H1 (cell line): ENCODE measurements around the gene PELI2. TPM values are rescaled to one million over a fixed set of nuclear protein-coding genes. Genes with fewer than 3 reads are reported as not detected.

Experiments used
- CTCF ChIA-PET: fragments of 300-600 bp; sonication (Branson Sonifier 250); formaldehyde crosslinking; loops from one replicate; lab custom pipeline; 2021; ENCODE audit not compliant: partially characterized antibody; lab: Charles Lee
- POLR2A ChIA-PET: fragments of 300-600 bp; sonication (Branson Sonifier 250); formaldehyde crosslinking; loops from one replicate; lab custom pipeline; 2021; ENCODE audit warnings: inconsistent platforms; ENCODE audit not compliant: partially characterized antibody; lab: Charles Lee
- DNase-seq, 2 experiments: peaks; one replicate each; pipeline versions ENCODE4 v3.0.0 to v3.0.0-alpha.2; 2010 to 2022; ENCODE audit warnings: low spot score in 2 of 2, low read depth in 1 of 2, mixed read lengths in 1 of 2
- FAIRE-seq: peaks from 2 replicates; lab custom pipeline; 2011; peaks lifted over from hg19 to GRCh38; lab: Jason Lieb, UNC
- H2AFZ ChIP-seq: 2 replicates; pipeline ENCODE4 v1.8.1; 2012; ENCODE audit warnings: low read length, inconsistent platforms
- H2AK5ac ChIP-seq: 2 replicates; pipeline ENCODE4 v1.6.1; 2013; ENCODE audit warnings: low read depth, low read length
- H2BK120ac ChIP-seq: replicated peaks from 2 replicates; pipeline ENCODE3; 2013; ENCODE audit warnings: low read depth, low read length, inconsistent platforms
- H2BK12ac ChIP-seq: 2 replicates; pipeline ENCODE4 v1.6.1; 2013; ENCODE audit warnings: low read depth, low read length
- H2BK15ac ChIP-seq: 2 replicates; pipeline ENCODE4 v1.6.1; 2013; ENCODE audit warnings: low read length
- H2BK20ac ChIP-seq: 2 replicates; pipeline ENCODE4 v1.6.1; 2013; ENCODE audit warnings: low read length
- H2BK5ac ChIP-seq: 2 replicates; pipeline ENCODE4 v1.6.1; 2013; ENCODE audit warnings: low read depth, low read length
- H3K14ac ChIP-seq: 2 replicates; pipeline ENCODE4 v1.6.1; 2013; ENCODE audit warnings: inconsistent platforms; ENCODE audit not compliant: insufficient read length
- H3K18ac ChIP-seq: 2 replicates; pipeline ENCODE4 v1.6.1; 2013; ENCODE audit warnings: low read length; ENCODE audit errors: extremely low read depth
- H3K23ac ChIP-seq: 2 replicates; pipeline ENCODE4 v1.6.1; 2013; ENCODE audit warnings: inconsistent platforms; ENCODE audit not compliant: insufficient read length
- H3K23me2 ChIP-seq: 2 replicates; pipeline ENCODE4 v1.6.1; 2013; ENCODE audit warnings: low read depth, low read length
- H3K27ac ChIP-seq: 2 replicates; pipeline ENCODE4 v1.6.1; 2011; ENCODE audit warnings: low read depth, low read length, inconsistent platforms
- H3K27me3 ChIP-seq, 4 experiments: replicated peaks in 1 of 4; 1 replicate in 1 of 4; 2 replicates in 3 of 4; pipeline versions ENCODE4 v1.6.1 to v1.8.1; 2011 to 2013; ENCODE audit warnings: low read length in 3 of 4, mild to moderate bottlenecking in 3 of 4, inconsistent platforms in 2 of 4, mixed read lengths in 2 of 4, moderate library complexity in 1 of 4; ENCODE audit not compliant: control insufficient read depth in 3 of 4, insufficient read depth in 3 of 4; ENCODE audit errors: extremely low read depth in 1 of 4
- H3K36me3 ChIP-seq, 4 experiments: 2 replicates each; pipeline versions ENCODE4 v1.6.1 to v1.8.1; 2011 to 2013; ENCODE audit warnings: mild to moderate bottlenecking in 4 of 4, low read length in 3 of 4, moderate library complexity in 2 of 4, control low read depth in 1 of 4, inconsistent platforms in 1 of 4; ENCODE audit not compliant: insufficient read depth in 4 of 4, control insufficient read depth in 2 of 4
- H3K4ac ChIP-seq: replicated peaks from 2 replicates; pipeline ENCODE3; 2013; ENCODE audit warnings: low read length, low read depth, mixed read lengths, inconsistent platforms; ENCODE audit not compliant: insufficient read length
- H3K4me1 ChIP-seq, 4 experiments: replicated peaks in 1 of 4; 1 replicate in 1 of 4; 2 replicates in 3 of 4; pipeline versions ENCODE4 v1.6.1 to v1.8.1; 2011 to 2013; ENCODE audit warnings: low read length in 3 of 4, inconsistent platforms in 2 of 4, mixed read lengths in 1 of 4; ENCODE audit not compliant: insufficient read depth in 4 of 4, control insufficient read depth in 3 of 4
- H3K4me2 ChIP-seq, 2 experiments: 2 replicates each; pipeline versions ENCODE4 v1.6.1 to v1.8.1; 2011 to 2013; ENCODE audit warnings: low read depth in 2 of 2, low read length in 2 of 2, control low read depth in 1 of 2, inconsistent platforms in 1 of 2, mild to moderate bottlenecking in 1 of 2; ENCODE audit not compliant: insufficient read depth in 1 of 2
- H3K4me3 ChIP-seq, 4 experiments: fragments of 200-600, 300-600 bp in 1 of 4; sonication (generic), shearing (Covaris generic), sonication (Bioruptor Twin) in 1 of 4; 2 replicates each; pipeline versions ENCODE4 v1.5.1 to v1.8.1; 2011 to 2016; ENCODE audit warnings: low read length in 4 of 4, low read depth in 3 of 4, control low read depth in 2 of 4, inconsistent platforms in 2 of 4, mild to moderate bottlenecking in 2 of 4, mixed read lengths in 1 of 4, moderate library complexity in 1 of 4; ENCODE audit not compliant: insufficient read depth in 2 of 4; ENCODE audit errors: extremely low read depth in 1 of 4
- H3K56ac ChIP-seq: replicated peaks from 2 replicates; pipeline ENCODE3; 2013; ENCODE audit warnings: low read depth, mild to moderate bottlenecking, mixed read lengths, low read length, inconsistent platforms; ENCODE audit not compliant: insufficient read length
- H3K79me1 ChIP-seq: 2 replicates; pipeline ENCODE4 v1.6.1; 2013; ENCODE audit warnings: low read depth, low read length, control low read depth
- H3K79me2 ChIP-seq, 2 experiments: 2 replicates each; pipeline versions ENCODE4 v1.6.1 to v1.8.1; 2012 to 2013; ENCODE audit warnings: low read length in 2 of 2, mild to moderate bottlenecking in 2 of 2, inconsistent platforms in 1 of 2; ENCODE audit not compliant: insufficient read depth in 2 of 2, control insufficient read depth in 1 of 2
- H3K9ac ChIP-seq, 4 experiments: replicated peaks in 1 of 4; 1 replicate in 1 of 4; 2 replicates in 3 of 4; pipeline versions ENCODE4 v1.6.1 to v1.8.1; 2011 to 2013; ENCODE audit warnings: low read depth in 3 of 4, low read length in 3 of 4, control low read depth in 2 of 4, mild to moderate bottlenecking in 2 of 4, moderate library complexity in 2 of 4, inconsistent platforms in 1 of 4; ENCODE audit errors: extremely low read depth in 1 of 4
- H3K9me3 ChIP-seq, 2 experiments: 2 replicates each; pipeline versions ENCODE4 v1.6.1 to v1.8.1; 2012 to 2013; ENCODE audit warnings: mild to moderate bottlenecking in 2 of 2, moderate library complexity in 2 of 2, control low read depth in 1 of 2, inconsistent platforms in 1 of 2, low read depth in 1 of 2, low read length in 1 of 2, mixed read lengths in 1 of 2; ENCODE audit not compliant: insufficient read depth in 2 of 2
- H4K20me1 ChIP-seq, 2 experiments: replicated peaks in 1 of 2; 2 replicates each; pipeline versions ENCODE3 to v1.8.1; 2011 to 2013; ENCODE audit warnings: inconsistent platforms in 2 of 2, low read length in 2 of 2, mild to moderate bottlenecking in 1 of 2; ENCODE audit not compliant: insufficient read depth in 2 of 2, control insufficient read depth in 1 of 2
- H4K5ac ChIP-seq: 2 replicates; pipeline ENCODE4 v1.6.1; 2013; ENCODE audit warnings: low read length, low read depth, mixed read lengths, inconsistent platforms; ENCODE audit not compliant: insufficient read length
- H4K8ac ChIP-seq: 2 replicates; pipeline ENCODE4 v1.8.0; 2013; ENCODE audit warnings: mild to moderate bottlenecking, moderate library complexity, low read length, inconsistent platforms; ENCODE audit not compliant: insufficient read depth; ENCODE audit errors: extremely low read depth
- H4K91ac ChIP-seq: replicated peaks from 2 replicates; pipeline ENCODE3; 2013; ENCODE audit warnings: low read length, mixed read lengths, inconsistent platforms; ENCODE audit not compliant: insufficient read length
- BCL11A ChIP-seq, 2 experiments: IDR thresholded peaks; one replicate each; pipeline ENCODE4 v1.6.1; 2011; ENCODE audit warnings: low read depth in 2 of 2, low read length in 2 of 2, mild to moderate bottlenecking in 2 of 2
- CHD2 ChIP-seq: IDR thresholded peaks from 2 replicates; pipeline ENCODE4 v1.6.1; 2012; ENCODE audit warnings: low read length, improper control_type of control experiment
- EP300 ChIP-seq, 2 experiments: IDR thresholded peaks; 1 replicate in 1 of 2; 2 replicates in 1 of 2; pipeline ENCODE4 v1.6.1; 2011 to 2012; ENCODE audit warnings: low read depth in 2 of 2, low read length in 2 of 2, mild to moderate bottlenecking in 2 of 2, borderline replicate concordance in 1 of 2, inconsistent platforms in 1 of 2, moderate library complexity in 1 of 2
- SUZ12 ChIP-seq: fragments of 200-600 bp; sonication (generic); IDR thresholded peaks from 2 replicates; pipeline ENCODE4 v1.6.1; 2012; ENCODE audit warnings: mild to moderate bottlenecking, inconsistent platforms, low read length, moderate library complexity, mixed read lengths
- TAF7 ChIP-seq: optimal IDR thresholded peaks from 2 replicates; pipeline ENCODE3; 2011; ENCODE audit warnings: low read depth, mild to moderate bottlenecking, inconsistent platforms, low read length, moderate library complexity, borderline replicate concordance
- WGBS, 2 experiments: shearing (Covaris generic) in 1 of 2; methylation state at CpG; one replicate each; pipeline versions ENCODE4 v1.1.6 to v1.1.7; 2013 to 2015; ENCODE audit warnings: low lambda C conversion rate in 2 of 2, mixed read lengths in 2 of 2, inconsistent platforms in 1 of 2, low coverage in 1 of 2, missing lambda C conversion rate in 1 of 2; ENCODE audit not compliant: insufficient replicate concordance in 2 of 2, insufficient coverage in 1 of 2, insufficient read length in 1 of 2; ENCODE audit errors: extremely low coverage in 1 of 2, missing lambda C conversion rate in 1 of 2; 5-methylcytosine and 5-hydroxymethylcytosine counted together
- polyA plus RNA-seq, 7 experiments: library from polyadenylated mRNA; depleted of rRNA in 3 of 7; stranded (reverse) in 5 of 7; unstranded in 2 of 7; fragments of >200 nt in 5 of 7; fragments of 200-250 nt in 2 of 7; gene quantifications; 1 replicate in 5 of 7; 2 replicates in 1 of 7; 4 replicates in 1 of 7; pipeline versions ENCODE4 v1.2.1 to v1.2.3, GENCODE V29; 2011 to 2013; ENCODE audit warnings: missing spikeins in 2 of 7, mixed read lengths in 2 of 7
- total RNA-seq: library from RNA; stranded (reverse); fragmentation: NEBNext Ultra II Directional; extraction: Animal tissue kit (Norgen Biotek cat#: 25700); gene quantifications from 2 replicates; pipeline ENCODE4 v1.2.1, GENCODE V29; 2021

Gene PELI2
- total and polyA plus RNA-seq, 2 of the 8 experiments (the other 6 are each of a cell fraction or from before 2014, with no cell fraction given) = 14.6 to 25.7 TPM

DNA sequence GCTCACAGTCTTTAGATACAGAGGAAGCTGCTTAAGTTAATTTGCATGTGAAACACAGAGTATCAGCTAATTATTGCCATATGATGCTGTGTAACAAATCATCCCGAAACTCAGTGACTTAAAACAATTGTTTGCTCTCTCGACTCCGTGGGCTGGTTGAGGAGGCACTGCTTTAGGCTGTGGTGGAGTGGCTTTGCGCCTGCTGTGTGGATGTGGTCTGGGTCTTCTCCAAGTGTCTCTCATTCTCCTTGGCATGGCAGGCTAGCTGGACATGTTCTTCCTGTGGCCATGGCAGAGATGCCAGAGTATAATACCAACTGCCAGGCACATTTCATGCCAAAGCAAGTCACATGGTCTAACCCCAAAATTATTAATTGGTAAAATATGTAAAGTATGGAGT, 40.9 kb downstream of the PELI2 start:
- DNase-seq = no peak
- Histone ChIP-seq H3K9me3 (no peaks in the 10 kb centered on the region), H2BK15ac (no peak overlapping the region), H2BK120ac (no peak overlapping the region), H3K4me1 (peaks cover 0 to 5% (median 2%) of the 10 kb centered on the region in 4 experiments; a peak in 3 of 7 replicates), H3K9ac (no peak overlapping the region), H3K56ac (no peak overlapping the region), H3K79me2 (peaks cover 3 to 96% of the 10 kb centered on the region in 2 experiments), H3K27me3 (no peaks in the 10 kb centered on the region), H2BK20ac (no peak overlapping the region), H3K79me1 (peaks cover 3% of the 10 kb centered on the region; the same call in 1 of the 2 replicates), H3K4me2 (no peak overlapping the region), H3K14ac (no peak overlapping the region), H2AK5ac (no peak overlapping the region), H3K23me2 (no peaks in the 10 kb centered on the region), H4K20me1 (no peaks in the 10 kb centered on the region), H3K23ac (no peak overlapping the region), H3K18ac (no peak overlapping the region), H3K4ac (no peak overlapping the region), H4K91ac (no peak overlapping the region), H2BK5ac (no peak overlapping the region), H4K5ac (no peak overlapping the region), H4K8ac (no peak overlapping the region), H2BK12ac (no peak overlapping the region), H2AFZ (no peak overlapping the region), H3K27ac (no peak overlapping the region), H3K36me3 (no peaks in the 10 kb centered on the region), H3K4me3 (no peak overlapping the region)
- no peak for TF ChIP-seq CHD2
- no peak for TF ChIP-seq BCL11A (IDR thresholded peaks at IDR 0.05; ENCODE audit: low read depth in 2 of 2, low read length in 2 of 2)
- TF ChIP-seq SUZ12 = no peak
- TF ChIP-seq EP300 (IDR thresholded peaks at IDR 0.05; ENCODE audit: borderline replicate concordance in 1 of 2, low read depth in 2 of 2, low read length in 2 of 2) = no peak
- TF ChIP-seq TAF7 = no peak
- ChIA-PET CTCF (no interaction called here), POLR2A (no interaction called here)
- no peak for FAIRE-seq
- WGBS, 2 experiments = 84% methylated on average over 4 of the region's 4 CpGs; no CpG with 5 or more reads in 1 of the 2 experiments
